IMR-90 (cell line): ENCODE measurements around the gene DUOX1.
"Not testable (repeated sequence)": the region's sequence is repeated elsewhere in the genome, so short reads cannot be mapped to it uniquely, and the experiment has no call there.

Experiments used
- RAD21 ChIP-seq: IDR thresholded peaks from 2 replicates; pipeline ENCODE4 v1.6.1; 2012; ENCODE audit warnings: low read length, improper control_type of control experiment
- RCOR1 ChIP-seq: IDR thresholded peaks from 2 replicates; pipeline ENCODE4 v1.6.1; 2012; ENCODE audit warnings: mild to moderate bottlenecking, low read length, improper control_type of control experiment; ENCODE audit not compliant: insufficient replicate concordance
- TF ChIP-seq, protein P1 (sequence below): conservative IDR thresholded peaks from 2 replicates; pipeline ENCODE4 v1.5.1; 2012; ENCODE audit warnings: mild to moderate bottlenecking, low read depth, low read length, improper control_type of control experiment

DNA sequence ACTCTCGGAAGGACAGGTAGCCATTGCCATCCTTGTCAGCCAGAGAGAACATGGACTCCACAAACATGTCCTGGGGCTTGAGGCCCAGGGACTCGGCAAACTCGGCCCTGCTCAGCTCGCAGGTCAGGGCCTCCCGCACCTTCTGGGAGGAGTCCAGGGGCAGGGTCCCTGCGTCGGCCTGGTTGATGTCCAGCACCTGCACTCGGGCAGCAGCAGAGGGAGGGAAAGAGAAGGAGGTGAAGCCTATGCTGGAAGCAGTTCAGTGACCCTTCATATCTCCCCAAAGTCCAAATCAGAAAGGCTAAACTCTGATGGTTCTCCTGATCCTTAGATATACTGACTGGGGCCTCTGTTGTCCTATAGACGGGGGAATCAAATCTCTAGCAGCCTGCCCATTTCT is 25.6 kb upstream of the DUOX1 start:
- TF ChIP-seq, protein P1, sequence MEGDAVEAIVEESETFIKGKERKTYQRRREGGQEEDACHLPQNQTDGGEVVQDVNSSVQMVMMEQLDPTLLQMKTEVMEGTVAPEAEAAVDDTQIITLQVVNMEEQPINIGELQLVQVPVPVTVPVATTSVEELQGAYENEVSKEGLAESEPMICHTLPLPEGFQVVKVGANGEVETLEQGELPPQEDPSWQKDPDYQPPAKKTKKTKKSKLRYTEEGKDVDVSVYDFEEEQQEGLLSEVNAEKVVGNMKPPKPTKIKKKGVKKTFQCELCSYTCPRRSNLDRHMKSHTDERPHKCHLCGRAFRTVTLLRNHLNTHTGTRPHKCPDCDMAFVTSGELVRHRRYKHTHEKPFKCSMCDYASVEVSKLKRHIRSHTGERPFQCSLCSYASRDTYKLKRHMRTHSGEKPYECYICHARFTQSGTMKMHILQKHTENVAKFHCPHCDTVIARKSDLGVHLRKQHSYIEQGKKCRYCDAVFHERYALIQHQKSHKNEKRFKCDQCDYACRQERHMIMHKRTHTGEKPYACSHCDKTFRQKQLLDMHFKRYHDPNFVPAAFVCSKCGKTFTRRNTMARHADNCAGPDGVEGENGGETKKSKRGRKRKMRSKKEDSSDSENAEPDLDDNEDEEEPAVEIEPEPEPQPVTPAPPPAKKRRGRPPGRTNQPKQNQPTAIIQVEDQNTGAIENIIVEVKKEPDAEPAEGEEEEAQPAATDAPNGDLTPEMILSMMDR, result not testable (repeated sequence)
- TF ChIP-seq RCOR1, RAD21: not testable (repeated sequence)
